Suprapubic skin (tissue), 4 donors: Measurements from ENCODE around the gene NET1. TPM values are rescaled to one million over a fixed set of nuclear protein-coding genes. Genes with fewer than 3 reads are reported as not detected.

Source experiments
- DNase-seq, 2 donors: peaks; one replicate each; pipeline ENCODE4 v3.0.0-alpha.2; 2019; ENCODE audit warnings: low spot score in 2 of 2
- H3K27ac ChIP-seq: fragments of 200-600 bp; sonication (generic); one replicate; pipeline ENCODE4 v1.5.1; 2019
- H3K27me3 ChIP-seq: fragments of 200-600 bp; sonication (generic); one replicate; pipeline ENCODE4 v1.5.1; 2019
- H3K36me3 ChIP-seq: fragments of 200-600 bp; sonication (generic); one replicate; pipeline ENCODE4 v1.5.1; 2019
- H3K4me1 ChIP-seq: fragments of 200-600 bp; sonication (generic); one replicate; pipeline ENCODE4 v1.5.1; 2019
- H3K4me3 ChIP-seq: fragments of 200-600 bp; sonication (generic); one replicate; pipeline ENCODE4 v1.5.1; 2019; ENCODE audit warnings: mild to moderate bottlenecking
- H3K9me3 ChIP-seq: fragments of 200-600 bp; sonication (generic); one replicate; pipeline ENCODE4 v1.5.1; 2019
- CTCF ChIP-seq, 2 donors: fragments of 200-600 bp in 1 of 2; fragments of 450-650 bp in 1 of 2; sonication (generic) in 1 of 2; IDR thresholded peaks; one replicate each; pipeline ENCODE4 v1.5.1; 2016 to 2019; ENCODE audit warnings: antibody characterized with exemption in 2 of 2, mild to moderate bottlenecking in 1 of 2, moderate library complexity in 1 of 2
- EP300 ChIP-seq: sonication (generic); formaldehyde crosslinking; IDR thresholded peaks from one replicate; pipeline ENCODE4 v1.6.1; 2017; ENCODE audit warnings: antibody characterized with exemption
- POLR2A ChIP-seq, 2 donors: fragments of 450-650 bp; IDR thresholded peaks; one replicate each; pipeline ENCODE4 v1.6.1; 2017; ENCODE audit warnings: antibody characterized with exemption in 2 of 2, mild to moderate bottlenecking in 2 of 2, moderate library complexity in 2 of 2
- POLR2AphosphoS5 ChIP-seq, 3 donors: sonication (generic); formaldehyde crosslinking; IDR thresholded peaks; one replicate each; pipeline ENCODE4 v1.6.1; 2017; ENCODE audit warnings: antibody characterized with exemption in 3 of 3
- WGBS: methylation state at CpG from one replicate; pipeline ENCODE4 v1.1.5; 2018; 5-methylcytosine and 5-hydroxymethylcytosine counted together
- total RNA-seq, 4 donors: library from RNA; depleted of rRNA; stranded (reverse); fragments of >200 nt; gene quantifications; one replicate each; pipeline ENCODE4 v1.1.0, GENCODE V29; 2016

The NET1 gene
- total RNA-seq, 4 donors from 2014 or later: 69.9 to 92.8 (median 76.2) TPM

DNA sequence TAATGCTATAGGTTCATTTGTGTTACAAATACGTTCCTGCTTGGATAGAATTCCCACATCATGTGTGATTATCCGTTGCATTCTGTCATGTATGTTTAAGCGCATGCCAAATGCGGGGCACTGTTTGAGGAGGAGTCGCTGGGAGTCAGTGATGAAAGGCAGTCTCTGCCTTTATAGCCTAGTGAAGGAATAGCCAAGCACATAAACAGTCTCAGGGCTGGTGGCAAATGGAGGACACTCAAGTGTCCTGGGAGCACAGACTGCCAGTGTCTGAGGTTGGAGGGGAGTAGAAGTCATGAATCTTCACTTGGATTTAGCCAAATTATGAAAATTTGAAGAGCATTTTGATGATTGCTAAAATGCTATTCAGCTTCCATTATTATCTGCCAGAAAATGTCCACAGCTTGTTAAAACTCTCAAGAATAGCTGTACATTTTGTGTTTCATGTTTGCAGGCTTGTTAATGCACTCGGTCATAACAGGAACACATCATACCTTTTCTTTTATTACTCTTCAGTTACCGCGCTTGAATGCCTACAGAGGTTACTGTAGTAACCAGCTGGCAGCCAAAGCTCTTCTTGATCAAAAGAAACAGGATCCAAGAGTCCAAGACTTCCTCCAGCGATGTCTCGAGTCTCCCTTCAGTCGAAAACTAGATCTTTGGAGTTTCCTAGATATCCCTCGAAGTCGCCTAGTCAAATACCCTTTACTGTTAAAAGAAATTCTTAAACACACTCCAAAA is 41.6 kb downstream of the NET1 start:
- Histone ChIP-seq H3K36me3 (peaks cover 64% of the 10 kb centered on the region), H3K27ac (no peak overlapping the region), H3K4me1 (peaks cover 23% of the 10 kb centered on the region), H3K4me3 (no peak overlapping the region), H3K9me3 (no peaks in the 10 kb centered on the region), H3K27me3 (no peaks in the 10 kb centered on the region)
- WGBS: 82% methylated on average over 13 of the region's 13 CpGs
- DNase-seq: no peak
- TF ChIP-seq CTCF (IDR thresholded peaks at IDR 0.05) (no peak), POLR2AphosphoS5 (IDR thresholded peaks at IDR 0.05) (no peak), POLR2A (IDR thresholded peaks at IDR 0.05) (no peak), EP300 (no peak)

DNA sequence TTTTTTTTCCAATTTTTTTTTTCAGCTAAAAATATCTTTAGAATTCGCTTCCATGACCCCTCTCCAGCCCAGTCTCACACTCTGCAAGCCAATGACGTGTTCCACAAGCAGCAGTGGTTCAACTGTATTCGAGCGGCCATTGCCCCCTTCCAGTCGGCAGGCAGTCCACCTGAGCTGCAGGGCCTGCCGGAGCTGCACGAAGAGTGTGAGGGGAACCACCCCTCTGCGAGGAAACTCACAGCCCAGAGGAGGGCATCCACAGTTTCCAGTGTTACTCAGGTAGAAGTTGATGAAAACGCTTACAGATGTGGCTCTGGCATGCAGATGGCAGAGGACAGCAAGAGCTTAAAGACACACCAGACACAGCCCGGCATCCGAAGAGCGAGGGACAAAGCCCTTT is 44.2 kb downstream of the NET1 start:
- no peak for DNase-seq
- no peaks in the 10 kb centered on the region for H3K9me3 ChIP-seq
- no peak for TF ChIP-seq EP300
- no peak for TF ChIP-seq POLR2A (IDR thresholded peaks at IDR 0.05)
- no peaks in the 10 kb centered on the region for H3K27me3 ChIP-seq
- H3K4me1 ChIP-seq: peaks cover 3% of the 10 kb centered on the region
- no peak overlapping the region for H3K27ac ChIP-seq
- 92% methylated on average over 12 of the region's 12 CpGs for WGBS
- H3K4me3 ChIP-seq: no peak overlapping the region
- peaks cover 72% of the 10 kb centered on the region for H3K36me3 ChIP-seq

DNA sequence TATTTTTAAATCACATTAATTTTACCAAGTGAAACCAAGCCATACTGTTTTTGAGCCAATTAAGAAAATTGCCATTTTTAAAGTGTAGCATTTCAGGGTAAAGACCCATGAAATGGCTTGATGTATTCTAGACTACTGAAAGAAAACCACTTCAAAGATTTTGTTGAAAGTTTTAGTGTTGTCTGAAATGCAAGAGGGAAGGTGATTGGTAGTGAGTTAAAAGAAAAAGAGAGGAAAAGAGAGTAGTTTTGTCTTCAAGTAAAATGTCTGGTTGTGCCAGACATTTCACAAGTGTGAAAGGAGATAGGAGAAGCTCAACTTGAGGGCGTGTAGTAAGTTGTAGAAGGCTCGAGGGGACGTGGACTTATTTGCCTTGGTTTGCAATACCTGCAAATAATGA is 45.4 kb downstream of the NET1 start:
- no peak overlapping the region for H3K27ac ChIP-seq
- no peak overlapping the region for H3K4me3 ChIP-seq
- no peaks in the 10 kb centered on the region for H3K27me3 ChIP-seq
- WGBS: 83% methylated on average over 3 of the region's 3 CpGs
- no peak for TF ChIP-seq POLR2A (IDR thresholded peaks at IDR 0.05)
- no peak for TF ChIP-seq CTCF (IDR thresholded peaks at IDR 0.05)
- TF ChIP-seq POLR2AphosphoS5 (IDR thresholded peaks at IDR 0.05): no peak
- no peak for TF ChIP-seq EP300
- H3K4me1 ChIP-seq: peaks cover 6% of the 10 kb centered on the region
- no peak for DNase-seq
- peaks cover 60% of the 10 kb centered on the region for H3K36me3 ChIP-seq
- H3K9me3 ChIP-seq: no peaks in the 10 kb centered on the region

DNA sequence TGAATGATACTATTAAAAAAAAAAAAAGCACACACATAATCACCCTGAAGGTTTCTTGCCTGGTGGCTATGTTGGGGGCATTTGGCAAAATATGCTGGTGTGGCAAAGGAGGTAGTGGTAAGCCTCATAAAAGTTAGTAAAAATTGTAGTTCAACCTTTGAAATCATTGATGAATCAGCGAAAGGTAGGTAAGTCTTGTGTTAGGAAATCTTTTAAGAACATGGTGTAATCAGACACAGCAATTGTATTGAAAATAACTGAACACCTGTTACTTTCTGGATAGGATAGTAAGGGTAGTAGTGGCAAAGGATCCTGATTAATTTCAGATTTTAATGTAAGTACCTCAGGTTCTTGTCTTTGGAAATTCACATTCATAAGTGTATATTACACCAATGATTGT is 46.1 kb downstream of the NET1 start:
- H3K27ac ChIP-seq: no peak overlapping the region
- H3K4me1 ChIP-seq: peaks cover 7% of the 10 kb centered on the region
- no peak overlapping the region for H3K4me3 ChIP-seq
- H3K27me3 ChIP-seq: no peaks in the 10 kb centered on the region
- WGBS: 97% methylated on average over 1 of the region's 1 CpG
- no peak for DNase-seq
- TF ChIP-seq EP300 (no peak), POLR2AphosphoS5 (IDR thresholded peaks at IDR 0.05) (no peak), POLR2A (IDR thresholded peaks at IDR 0.05) (no peak), CTCF (IDR thresholded peaks at IDR 0.05) (no peak)
- H3K9me3 ChIP-seq: no peaks in the 10 kb centered on the region
- peaks cover 53% of the 10 kb centered on the region for H3K36me3 ChIP-seq

DNA sequence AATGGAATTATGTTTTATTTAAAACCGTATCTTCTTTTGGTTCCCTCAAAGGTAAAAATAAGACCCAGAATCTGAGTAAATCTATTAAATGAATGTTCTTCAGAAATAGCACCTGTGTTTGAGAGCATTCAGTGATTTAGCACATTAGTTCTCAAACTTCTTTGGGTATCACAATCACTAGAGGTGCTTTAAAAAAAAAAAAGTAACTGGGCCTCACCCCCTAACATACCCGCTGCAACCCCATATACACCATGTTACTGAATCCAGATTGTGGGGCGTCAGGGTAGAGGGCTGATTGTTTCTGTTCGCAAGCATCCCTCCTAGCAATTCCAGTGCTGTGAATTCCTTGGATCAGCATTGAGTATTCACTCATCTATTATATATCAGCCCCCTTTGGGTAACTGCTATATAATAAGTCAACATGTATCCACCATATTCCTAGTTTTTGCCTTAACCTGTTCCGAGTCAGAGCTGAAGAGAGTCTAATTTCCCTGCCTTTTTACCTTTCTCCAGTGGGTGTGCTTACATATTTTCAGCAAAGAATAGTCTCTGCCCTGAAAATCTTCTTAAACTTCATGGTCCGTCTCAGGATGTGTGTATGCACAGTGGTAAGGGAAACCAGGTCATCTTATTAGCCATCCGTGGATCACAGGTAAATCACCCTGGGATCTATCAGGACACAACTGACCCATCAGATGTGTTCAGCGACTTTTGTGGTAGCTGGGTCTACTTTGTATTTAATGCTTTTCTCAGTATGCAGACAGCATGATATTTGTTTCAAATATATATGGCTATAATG is 46.8 kb downstream of the NET1 start:
- Histone ChIP-seq H3K4me1 (peaks cover 7% of the 10 kb centered on the region), H3K36me3 (peaks cover 46% of the 10 kb centered on the region), H3K27me3 (no peaks in the 10 kb centered on the region), H3K9me3 (no peaks in the 10 kb centered on the region), H3K4me3 (no peak overlapping the region), H3K27ac (no peak overlapping the region)
- DNase-seq: no peak
- WGBS: 91% methylated on average over 8 of the region's 8 CpGs
- no peak for TF ChIP-seq POLR2A (IDR thresholded peaks at IDR 0.05)
- no peak for TF ChIP-seq POLR2AphosphoS5 (IDR thresholded peaks at IDR 0.05)
- TF ChIP-seq EP300: no peak
- no peak for TF ChIP-seq CTCF (IDR thresholded peaks at IDR 0.05)
